Thoracic aorta (tissue), 2 donors: ENCODE measurements around the gene RHEBL1. TPM values are rescaled to one million over a fixed set of nuclear protein-coding genes. Genes with fewer than 3 reads are reported as not detected.
A peak's percentile ranks its signal among the peaks of the same experiment; 100 is the strongest.

Experiments
- ATAC-seq: fragments of 150-250 bp; one replicate; pipeline ENCODE4 v1.8.0; 2017; ENCODE audit warnings: low read depth; ENCODE audit not compliant: insufficient number of reproducible peaks, low FRiP score
- DNase-seq: peaks from one replicate; pipeline ENCODE4 v3.0.0-alpha.2; 2020; ENCODE audit warnings: low spot score
- H3K27ac ChIP-seq, 2 donors: fragments of 200-600 bp; sonication (generic); 1 replicate in 1 of 2; 2 replicates in 1 of 2; pipeline ENCODE4 v1.5.1; 2016; ENCODE audit warnings: mild to moderate bottlenecking in 2 of 2, moderate library complexity in 2 of 2
- H3K27me3 ChIP-seq: fragments of 200-600 bp; sonication (generic); replicated peaks from 2 replicates; pipeline ENCODE4 v1.6.0; 2016; ENCODE audit warnings: mild to moderate bottlenecking; ENCODE audit not compliant: insufficient read depth
- H3K36me3 ChIP-seq: fragments of 200-600 bp; sonication (generic); one replicate; pipeline ENCODE4 v1.5.1; 2016
- H3K4me1 ChIP-seq, 2 donors: fragments of 200-600 bp; sonication (generic); 1 replicate in 1 of 2; 2 replicates in 1 of 2; pipeline versions ENCODE4 v1.5.1 to v1.6.0; 2016; ENCODE audit warnings: low read depth in 2 of 2, mild to moderate bottlenecking in 1 of 2; ENCODE audit not compliant: control insufficient read depth in 1 of 2
- H3K4me3 ChIP-seq: fragments of 200-600 bp; sonication (generic); 2 replicates; pipeline ENCODE4 v1.5.1; 2016; ENCODE audit warnings: mild to moderate bottlenecking
- H3K9me3 ChIP-seq: fragments of 200-600 bp; sonication (generic); 2 replicates; pipeline ENCODE4 v1.5.1; 2016
- total RNA-seq, 2 donors: library from RNA; depleted of rRNA; stranded (reverse); fragments of >200 nt; gene quantifications; one replicate each; pipeline versions ENCODE4 v1.1.0 to v1.2.3, GENCODE V29; 2016
- TF ChIP-seq, protein P1 (sequence below): fragments of 200-600 bp; sonication (generic); IDR thresholded peaks from one replicate; pipeline ENCODE4 v1.5.1; 2019; ENCODE audit warnings: antibody characterized with exemption

RHEBL1 gene
- total RNA-seq, 2 donors from 2014 or later = 1.3 TPM; not detected in 1

DNA sequence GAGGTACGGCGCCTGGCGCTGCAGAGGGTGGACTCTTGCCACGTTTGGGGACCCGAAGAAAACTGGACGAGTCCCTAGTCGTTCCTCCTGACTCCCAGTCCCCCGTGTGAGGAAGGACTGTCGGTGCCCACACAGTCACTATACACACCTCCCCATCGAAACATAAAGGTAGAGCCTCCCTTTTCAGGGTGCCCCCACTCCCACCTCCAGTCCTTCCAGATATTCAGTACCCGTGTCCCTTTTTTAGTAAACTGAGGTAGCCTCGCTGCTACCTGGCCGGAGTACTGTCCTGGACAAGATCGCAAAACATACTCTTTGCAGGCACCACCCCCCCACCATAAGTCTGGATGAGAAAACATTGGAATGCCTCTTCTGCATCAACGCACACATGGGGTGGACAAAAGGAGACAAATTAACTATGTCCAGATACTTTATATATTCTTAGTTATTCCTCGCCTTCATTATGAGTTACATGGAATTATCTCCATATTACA lies 8.6 kb downstream of the RHEBL1 start:
- peak overlapping the region; percentile 94 to 97 for H3K27ac ChIP-seq
- H3K9me3 ChIP-seq = no peaks in the 10 kb centered on the region
- H3K4me3 ChIP-seq = peak overlapping the region; percentile 94
- no peaks in the 10 kb centered on the region for H3K27me3 ChIP-seq
- H3K4me1 ChIP-seq = peaks cover 24 to 37% of the 10 kb centered on the region in 2 donors
- H3K36me3 ChIP-seq = no peaks in the 10 kb centered on the region
- DNase-seq (no peak), ATAC-seq (no peak)
- TF ChIP-seq, protein P1, sequence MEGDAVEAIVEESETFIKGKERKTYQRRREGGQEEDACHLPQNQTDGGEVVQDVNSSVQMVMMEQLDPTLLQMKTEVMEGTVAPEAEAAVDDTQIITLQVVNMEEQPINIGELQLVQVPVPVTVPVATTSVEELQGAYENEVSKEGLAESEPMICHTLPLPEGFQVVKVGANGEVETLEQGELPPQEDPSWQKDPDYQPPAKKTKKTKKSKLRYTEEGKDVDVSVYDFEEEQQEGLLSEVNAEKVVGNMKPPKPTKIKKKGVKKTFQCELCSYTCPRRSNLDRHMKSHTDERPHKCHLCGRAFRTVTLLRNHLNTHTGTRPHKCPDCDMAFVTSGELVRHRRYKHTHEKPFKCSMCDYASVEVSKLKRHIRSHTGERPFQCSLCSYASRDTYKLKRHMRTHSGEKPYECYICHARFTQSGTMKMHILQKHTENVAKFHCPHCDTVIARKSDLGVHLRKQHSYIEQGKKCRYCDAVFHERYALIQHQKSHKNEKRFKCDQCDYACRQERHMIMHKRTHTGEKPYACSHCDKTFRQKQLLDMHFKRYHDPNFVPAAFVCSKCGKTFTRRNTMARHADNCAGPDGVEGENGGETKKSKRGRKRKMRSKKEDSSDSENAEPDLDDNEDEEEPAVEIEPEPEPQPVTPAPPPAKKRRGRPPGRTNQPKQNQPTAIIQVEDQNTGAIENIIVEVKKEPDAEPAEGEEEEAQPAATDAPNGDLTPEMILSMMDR = no peak

DNA sequence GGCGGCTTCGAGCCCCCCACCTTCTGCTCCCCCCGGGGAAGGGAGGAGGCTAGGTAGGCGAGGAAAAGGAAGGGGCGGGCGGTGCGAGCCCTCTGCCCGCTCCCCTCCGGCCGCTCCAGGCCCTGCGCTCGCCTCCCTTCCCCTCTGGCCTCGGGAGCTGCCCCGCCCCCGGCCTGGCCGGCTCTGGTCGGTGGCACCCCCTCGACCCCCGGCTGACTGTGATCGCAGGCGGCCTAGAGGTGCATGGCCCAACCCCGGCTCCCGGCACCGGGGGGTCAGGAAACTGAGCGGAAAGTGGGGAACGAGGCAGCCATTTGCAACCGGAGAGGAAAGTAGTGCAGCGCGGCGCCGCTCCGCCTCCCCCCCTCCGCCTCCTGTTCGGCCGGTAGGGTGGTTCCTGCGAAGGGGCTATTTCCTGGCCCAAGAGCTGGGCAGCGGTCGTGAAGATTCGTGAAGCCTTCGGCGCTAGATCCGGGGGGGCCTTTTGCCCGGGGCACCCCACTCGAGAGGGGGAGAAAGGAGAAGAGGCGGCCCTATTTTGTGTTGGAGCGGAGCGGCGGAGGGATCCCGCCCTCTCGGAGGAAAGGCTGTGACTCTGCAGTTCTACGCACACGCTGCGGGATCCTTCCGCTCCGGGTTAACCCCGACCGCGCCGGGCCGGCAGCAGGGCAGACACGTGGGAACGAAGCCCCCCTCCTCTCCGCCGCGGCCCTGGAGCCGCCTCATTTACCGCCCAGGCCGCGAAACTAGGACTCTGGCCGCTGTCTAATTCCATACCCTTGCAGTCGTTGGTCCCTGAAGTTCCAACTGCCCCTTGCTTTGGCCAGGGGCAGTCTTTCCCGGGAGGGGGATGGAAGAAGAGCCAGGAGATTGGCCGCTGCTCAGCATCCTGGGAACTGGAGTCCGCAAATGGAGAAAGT lies 9.3 kb downstream of the RHEBL1 start, which contains the start of gene KMT2D:
KMT2D (minus strand) TSS at position 558 of the 920 bp plus-strand sequence. CDS start 5,470 bp downstream, outside the sequence.
- TF ChIP-seq, protein P1 = peak; percentile 47
- peak; percentile 72 for DNase-seq
- H3K4me3 ChIP-seq = peak within 1 kb of the TSS; percentile 94
- peaks cover 29 to 44% of the 10 kb centered on the region in 2 donors for H3K4me1 ChIP-seq
- H3K27ac ChIP-seq = peak within 1 kb of the TSS; percentile 94 to 97
- H3K36me3 ChIP-seq = no peaks in the 10 kb centered on the region
- H3K27me3 ChIP-seq = no peaks in the 10 kb centered on the region
- H3K9me3 ChIP-seq = no peaks in the 10 kb centered on the region
- ATAC-seq = peak; percentile 76

DNA sequence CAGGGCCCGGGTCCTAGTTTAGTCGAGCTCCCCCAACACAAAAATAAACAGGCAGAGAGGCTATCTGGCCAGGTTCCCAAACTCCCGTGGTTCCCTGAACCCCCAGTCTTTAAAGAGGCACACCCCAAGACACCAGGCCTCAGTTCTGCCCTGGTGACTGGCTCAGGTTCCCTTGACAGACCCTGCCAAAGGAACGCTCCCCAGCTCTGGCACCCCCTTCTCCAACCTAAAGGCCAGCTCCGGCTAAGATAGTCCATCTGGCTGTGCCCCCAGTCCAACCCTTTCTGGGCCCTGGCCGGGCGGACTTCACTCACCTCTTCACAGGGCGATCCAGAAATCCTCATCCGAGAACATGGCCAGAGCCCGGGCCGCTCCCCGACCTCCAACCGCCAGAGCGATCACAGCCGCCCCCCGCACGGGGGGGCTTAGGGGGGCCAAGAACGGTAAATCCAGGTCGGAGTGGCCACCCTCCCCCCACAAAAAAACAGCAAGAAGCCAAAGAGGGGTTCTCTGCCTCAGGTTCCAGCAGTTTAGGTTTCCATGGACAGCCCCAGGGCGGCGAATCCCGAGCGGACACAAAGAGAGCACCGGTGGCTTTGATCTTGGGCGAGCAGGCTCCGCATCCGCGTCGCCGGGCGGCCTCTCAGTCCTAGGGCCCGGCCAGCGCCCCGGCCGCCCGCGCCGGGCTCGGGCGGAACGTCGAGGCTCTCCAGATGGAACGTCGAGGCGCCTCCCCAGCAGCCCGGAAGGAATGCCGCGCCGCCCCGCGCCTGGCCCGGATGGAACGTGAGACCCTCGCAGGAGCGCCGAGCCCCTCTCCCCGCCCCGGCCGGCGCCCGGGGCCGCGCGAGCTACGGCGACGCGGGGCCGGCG lies 10.2 kb downstream of the RHEBL1 start:
- ATAC-seq (no peak), DNase-seq (no peak)
- TF ChIP-seq, protein P1 = no peak
- Histone ChIP-seq H3K4me3 (peak overlapping the region; percentile 94), H3K27ac (peak overlapping the region; percentile 94 to 97), H3K9me3 (no peaks in the 10 kb centered on the region), H3K4me1 (peaks cover 34 to 54% of the 10 kb centered on the region in 2 donors), H3K36me3 (no peaks in the 10 kb centered on the region), H3K27me3 (no peaks in the 10 kb centered on the region)

DNA sequence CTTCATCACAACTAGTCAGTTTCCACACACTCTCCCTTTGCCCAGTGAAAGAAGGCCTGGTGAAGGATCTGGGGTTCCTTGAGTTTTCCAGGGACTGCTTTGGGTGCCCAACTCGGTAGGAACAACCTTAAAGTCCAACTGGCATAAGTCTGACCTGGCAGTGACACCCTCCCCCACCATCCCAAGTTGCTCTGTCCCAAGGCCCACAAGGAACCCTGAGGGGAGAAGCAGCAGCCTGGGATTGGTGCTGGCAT lies 10.8 kb downstream of the RHEBL1 start:
- Histone ChIP-seq H3K27ac (peak overlapping the region; percentile 94 to 97), H3K27me3 (no peaks in the 10 kb centered on the region), H3K4me3 (peak overlapping the region; percentile 94), H3K9me3 (no peaks in the 10 kb centered on the region), H3K36me3 (no peaks in the 10 kb centered on the region), H3K4me1 (peaks cover 34 to 55% of the 10 kb centered on the region in 2 donors)
- ATAC-seq (no peak), DNase-seq (no peak)
- TF ChIP-seq, protein P1 = no peak
